NT2/D1 (cell line): Measurements from ENCODE around the gene ATP2A3.

Experiments used
- SUZ12 ChIP-seq: IDR thresholded peaks from 2 replicates; pipeline ENCODE4 v1.6.1; 2011; ENCODE audit not compliant: insufficient read length, insufficient read depth; ENCODE audit errors: extremely low read depth
- ZNF274 ChIP-seq: IDR thresholded peaks from 2 replicates; pipeline ENCODE4 v1.6.1; 2011; ENCODE audit warnings: mild to moderate bottlenecking, low read depth, low read length

DNA sequence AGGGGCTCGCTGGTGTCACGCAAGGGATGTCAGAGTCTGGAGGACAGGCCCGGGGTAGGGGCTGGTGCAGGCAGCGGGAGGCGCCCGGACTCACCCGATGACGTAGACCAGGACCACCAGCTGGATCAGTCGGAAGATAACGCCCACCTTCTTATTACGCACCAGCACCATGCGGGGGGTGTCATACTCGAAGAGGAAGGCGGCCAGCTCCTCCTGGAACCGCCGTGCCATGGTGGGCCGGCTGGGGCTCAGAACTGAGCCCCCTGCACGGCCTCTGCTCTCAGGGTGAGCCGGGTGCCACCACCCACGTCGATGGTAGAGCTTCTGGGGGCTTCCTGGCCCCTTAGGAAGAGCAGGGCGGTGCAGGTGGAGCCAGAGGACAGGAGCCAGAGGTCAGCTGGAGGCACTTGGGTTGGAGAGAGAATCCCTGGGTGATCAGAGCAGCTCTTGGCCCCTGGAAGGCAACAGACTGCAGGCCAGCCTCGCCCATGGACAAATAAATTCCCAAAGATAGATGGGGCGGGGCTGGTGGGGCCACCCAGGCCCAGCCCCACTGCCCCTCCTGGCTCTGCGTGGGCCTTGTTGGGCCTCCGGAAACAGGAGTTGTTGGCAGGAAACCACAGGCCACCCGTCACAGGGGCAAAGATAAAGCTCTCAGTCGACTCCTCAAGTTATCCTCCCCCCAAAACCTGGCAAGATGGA is 48.1 kb downstream of the ATP2A3 start, which contains the start of gene P2RX1:
- TF ChIP-seq ZNF274 (no peak), SUZ12 (no peak)
